Measurements from ENCODE around the gene BIK. TPM values are rescaled to one million over a fixed set of nuclear protein-coding genes. Genes with fewer than 3 reads are reported as not detected.
A peak's percentile ranks its signal among the peaks of the same experiment; 100 is the strongest.

Gene BIK
- total RNA-seq, 2 experiments from 2014 or later, result 0.64 to 1.8 TPM

DNA sequence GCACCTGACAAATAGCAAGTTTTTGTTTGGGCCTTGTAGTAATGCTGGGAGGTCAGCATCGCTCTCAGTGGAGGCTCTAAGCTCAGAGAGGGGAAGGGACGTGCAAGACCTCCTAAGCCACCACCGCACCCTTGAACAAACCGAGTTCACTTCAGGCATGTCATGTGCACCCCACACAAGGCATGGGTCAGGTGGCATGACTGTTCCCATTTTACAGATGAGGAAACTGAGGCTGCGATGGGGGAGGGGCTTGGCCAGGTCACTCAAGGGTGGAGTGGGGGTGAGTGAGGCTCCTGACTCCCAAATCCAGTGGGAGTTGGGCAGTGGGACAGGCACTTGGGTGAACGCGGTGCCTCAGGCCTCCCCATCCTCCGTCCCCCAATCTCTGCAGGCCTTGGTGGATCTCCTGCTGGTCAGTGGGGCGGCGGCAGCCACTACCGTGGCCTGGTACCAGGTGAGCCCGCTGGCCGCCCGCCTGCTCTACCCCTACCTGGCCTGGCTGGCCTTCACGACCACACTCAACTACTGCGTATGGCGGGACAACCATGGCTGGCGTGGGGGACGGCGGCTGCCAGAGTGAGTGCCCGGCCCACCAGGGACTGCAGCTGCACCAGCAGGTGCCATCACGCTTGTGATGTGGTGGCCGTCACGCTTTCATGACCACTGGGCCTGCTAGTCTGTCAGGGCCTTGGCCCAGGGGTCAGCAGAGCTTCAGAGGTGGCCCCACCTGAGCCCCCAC lies 52.0 kb downstream of the BIK start:
- ATAC-seq (ENCODE audit: low read depth), result no peak
- Mint-ChIP-seq H3K4me1 (peaks cover 2% of the 10 kb centered on the region), H3K4me3 (no peak overlapping the region), H3K27ac (no peak overlapping the region), H3K27me3 (no peaks in the 10 kb centered on the region), H3K36me3 (no peaks in the 10 kb centered on the region), H3K9me3 (no peaks in the 10 kb centered on the region)
- DNase-seq, result no peak
- POLR2A ChIA-PET, result no interaction called here

DNA sequence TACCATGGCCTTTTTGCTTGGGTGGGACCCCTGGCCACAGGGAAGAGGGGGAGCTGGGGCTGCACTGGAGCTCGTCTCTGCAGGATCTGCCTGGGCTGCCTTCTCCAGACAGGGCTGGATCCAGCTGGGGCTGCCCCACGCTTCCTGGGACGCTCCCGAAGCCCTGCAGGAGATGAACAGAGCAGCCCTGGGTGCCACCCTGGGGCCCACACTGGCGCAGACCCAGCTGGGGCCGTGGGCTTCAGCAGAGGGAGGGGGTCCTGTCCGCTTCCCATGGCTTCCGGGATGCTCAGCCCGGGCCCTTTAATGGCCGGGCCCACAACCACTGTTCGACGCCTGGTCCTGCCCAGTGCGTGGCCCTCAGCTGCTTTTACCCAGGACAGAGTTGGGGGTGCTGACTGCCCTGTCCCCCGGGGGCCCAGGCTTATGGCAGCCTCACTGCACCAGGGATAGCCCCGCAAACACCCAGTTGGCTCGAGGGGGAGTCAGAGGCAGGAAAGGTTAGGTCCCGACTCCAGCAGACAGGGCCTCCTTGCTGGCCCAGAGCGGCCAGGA lies 52.8 kb downstream of the BIK start:
- Mint-ChIP-seq H3K27ac (no peak overlapping the region), H3K36me3 (no peaks in the 10 kb centered on the region), H3K27me3 (no peaks in the 10 kb centered on the region), H3K4me1 (peaks cover 2% of the 10 kb centered on the region), H3K4me3 (no peak overlapping the region), H3K9me3 (no peaks in the 10 kb centered on the region)
- POLR2A ChIA-PET, result no interaction called here
- DNase-seq, result no peak
- ATAC-seq (ENCODE audit: low read depth), result no peak

DNA sequence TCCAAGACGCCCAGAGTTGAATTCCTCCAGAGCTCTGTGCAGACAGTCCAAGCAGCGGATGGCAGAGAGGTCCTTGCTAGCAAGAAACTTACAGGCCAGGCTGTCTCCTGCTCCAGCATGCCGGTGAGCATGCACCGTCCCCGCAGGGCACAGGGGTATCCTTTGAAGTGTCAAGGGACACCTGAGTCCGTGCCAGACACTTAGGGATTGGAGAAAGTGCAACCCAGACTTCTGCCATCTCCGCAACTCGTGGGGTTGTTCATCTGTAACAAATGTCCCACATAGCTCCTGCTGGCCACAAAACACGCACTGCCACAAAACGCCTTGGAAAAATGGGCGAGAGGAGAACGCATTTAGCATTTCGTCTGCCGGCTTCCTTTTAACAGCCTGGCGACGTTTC lies 54.1 kb downstream of the BIK start:
- ATAC-seq (ENCODE audit: low read depth), result no peak
- DNase-seq, result no peak
- POLR2A ChIA-PET, result no interaction called here
- no peak overlapping the region for H3K27ac Mint-ChIP-seq
- H3K9me3 Mint-ChIP-seq, result no peaks in the 10 kb centered on the region
- no peak overlapping the region for H3K4me3 Mint-ChIP-seq
- H3K4me1 Mint-ChIP-seq, result peaks cover 2% of the 10 kb centered on the region
- no peaks in the 10 kb centered on the region for H3K36me3 Mint-ChIP-seq
- no peaks in the 10 kb centered on the region for H3K27me3 Mint-ChIP-seq

DNA sequence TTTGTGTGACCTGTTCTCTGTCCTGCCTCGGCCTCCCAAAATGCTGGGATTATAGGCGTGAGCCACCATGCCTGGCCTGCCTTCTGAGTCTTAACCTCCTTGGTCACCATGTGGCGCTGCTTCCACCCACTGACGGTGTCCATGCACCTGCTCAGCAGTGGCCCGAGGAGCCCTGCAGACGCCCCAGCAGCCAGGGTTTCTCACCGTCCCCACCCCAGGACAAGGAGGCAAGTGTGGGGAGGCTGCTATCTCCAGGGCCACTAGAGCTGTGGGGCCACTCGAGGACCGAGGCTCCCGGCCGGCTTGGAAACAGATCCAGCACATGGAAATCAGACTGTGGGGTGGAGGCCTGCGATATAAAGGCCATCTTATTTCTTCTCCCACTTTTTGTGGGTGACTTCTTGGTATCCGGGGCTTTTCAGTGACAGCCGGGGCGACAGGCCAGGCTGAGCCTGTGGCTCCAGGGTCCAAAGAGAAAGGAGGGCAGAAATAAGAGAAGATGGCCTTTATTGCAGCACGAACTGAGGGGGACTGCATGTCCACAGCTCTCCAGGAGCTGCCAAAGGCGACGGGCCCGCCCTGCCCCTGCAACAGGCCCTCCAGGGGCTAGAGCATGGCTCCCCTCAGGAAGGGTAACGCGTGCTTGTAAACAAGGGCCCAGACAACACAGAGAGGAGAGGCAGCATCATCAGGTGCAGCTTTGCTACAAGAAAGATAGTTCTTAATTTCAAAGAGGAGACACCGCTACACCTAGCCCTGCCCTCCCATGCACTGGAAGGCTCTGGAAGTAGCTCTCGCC lies 55.8 kb downstream of the BIK start:
- Mint-ChIP-seq H3K27ac (no peak overlapping the region), H3K4me3 (no peak overlapping the region), H3K36me3 (no peaks in the 10 kb centered on the region), H3K27me3 (no peaks in the 10 kb centered on the region), H3K4me1 (peaks cover 6% of the 10 kb centered on the region), H3K9me3 (no peaks in the 10 kb centered on the region)
- POLR2A ChIA-PET, result no interaction called here
- no peak for ATAC-seq (ENCODE audit: low read depth)
- DNase-seq, result no peak

DNA sequence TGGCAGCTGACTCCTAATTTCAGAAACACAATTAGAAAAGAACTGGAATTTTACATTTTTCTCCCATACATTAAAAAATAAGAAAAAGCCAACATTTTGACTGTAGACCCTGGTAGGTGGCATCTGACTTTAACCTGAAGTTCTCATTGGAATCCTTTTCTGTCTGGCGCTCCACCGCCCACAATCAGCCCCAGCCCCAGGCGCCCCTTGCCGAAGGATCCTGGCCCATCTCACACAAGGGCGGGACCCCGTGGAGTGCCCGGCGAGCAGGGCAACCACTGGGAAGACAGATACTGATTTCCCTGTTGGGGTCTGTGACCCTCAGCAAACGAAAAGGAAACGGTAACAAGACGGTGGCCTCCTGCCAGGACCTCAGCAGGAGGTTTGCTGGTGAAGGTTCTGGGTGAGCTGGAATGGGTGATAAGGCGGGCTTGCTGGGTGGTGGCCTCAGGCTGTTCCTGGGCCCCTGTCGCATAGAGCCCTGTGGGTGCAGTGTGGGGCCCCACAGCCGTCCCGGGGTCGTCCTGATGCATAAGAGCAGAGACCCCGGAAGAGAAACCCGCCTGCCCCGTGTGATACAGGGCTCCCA lies 56.5 kb downstream of the BIK start:
- Mint-ChIP-seq H3K27me3 (no peaks in the 10 kb centered on the region), H3K36me3 (no peaks in the 10 kb centered on the region), H3K27ac (no peak overlapping the region), H3K4me1 (peaks cover 7% of the 10 kb centered on the region), H3K9me3 (no peaks in the 10 kb centered on the region), H3K4me3 (no peak overlapping the region)
- DNase-seq (no peak), ATAC-seq (ENCODE audit: low read depth) (no peak)
- POLR2A ChIA-PET, result no interaction called here

DNA sequence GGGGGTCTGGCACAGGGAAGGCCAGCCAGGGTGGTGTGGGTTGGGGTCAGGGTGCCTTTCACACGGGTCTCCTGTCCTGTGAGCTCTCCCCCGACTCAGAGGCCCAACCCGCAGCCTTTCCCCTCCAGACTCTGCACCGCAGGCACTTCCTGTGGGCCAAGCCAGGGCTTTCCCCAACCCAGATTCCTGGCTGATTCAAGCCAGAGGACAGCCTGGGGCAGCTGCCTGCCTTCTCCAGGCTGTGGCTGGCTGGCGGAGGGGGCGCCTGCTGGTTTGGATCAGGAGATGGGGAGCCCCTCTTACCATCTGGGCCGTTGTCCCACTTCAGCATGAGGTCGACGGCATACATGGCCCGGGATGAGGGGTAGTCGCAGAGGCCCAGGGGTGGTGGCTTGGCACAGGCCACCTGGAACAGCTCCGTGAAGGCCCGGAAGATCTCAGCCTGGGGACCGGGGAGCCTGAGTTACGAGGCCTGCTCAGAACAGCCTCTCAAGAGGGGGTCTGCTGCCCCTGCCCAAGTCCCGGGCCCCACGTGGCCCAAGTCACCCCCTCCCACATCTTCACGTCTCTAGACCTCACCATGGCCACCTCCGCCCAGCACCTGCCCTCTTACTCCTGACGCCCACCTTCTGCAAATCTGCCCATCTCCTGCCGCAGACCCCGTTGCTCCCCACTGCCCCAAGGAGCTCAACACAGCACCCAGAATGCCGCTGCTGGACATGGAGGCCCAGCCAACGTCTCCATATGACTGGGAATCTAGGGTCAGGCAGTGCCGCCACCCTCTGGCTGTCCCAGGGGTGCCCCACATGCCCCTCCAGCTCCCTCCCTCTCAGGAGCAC lies 58.1 kb downstream of the BIK start:
- peaks cover 7% of the 10 kb centered on the region for H3K4me1 Mint-ChIP-seq
- ATAC-seq (ENCODE audit: low read depth), result no peak
- H3K27me3 Mint-ChIP-seq, result no peaks in the 10 kb centered on the region
- POLR2A ChIA-PET, result no interaction called here
- H3K36me3 Mint-ChIP-seq, result peaks cover 2% of the 10 kb centered on the region
- H3K27ac Mint-ChIP-seq, result no peak overlapping the region
- H3K4me3 Mint-ChIP-seq, result no peak overlapping the region
- no peak for DNase-seq
- H3K9me3 Mint-ChIP-seq, result no peaks in the 10 kb centered on the region

DNA sequence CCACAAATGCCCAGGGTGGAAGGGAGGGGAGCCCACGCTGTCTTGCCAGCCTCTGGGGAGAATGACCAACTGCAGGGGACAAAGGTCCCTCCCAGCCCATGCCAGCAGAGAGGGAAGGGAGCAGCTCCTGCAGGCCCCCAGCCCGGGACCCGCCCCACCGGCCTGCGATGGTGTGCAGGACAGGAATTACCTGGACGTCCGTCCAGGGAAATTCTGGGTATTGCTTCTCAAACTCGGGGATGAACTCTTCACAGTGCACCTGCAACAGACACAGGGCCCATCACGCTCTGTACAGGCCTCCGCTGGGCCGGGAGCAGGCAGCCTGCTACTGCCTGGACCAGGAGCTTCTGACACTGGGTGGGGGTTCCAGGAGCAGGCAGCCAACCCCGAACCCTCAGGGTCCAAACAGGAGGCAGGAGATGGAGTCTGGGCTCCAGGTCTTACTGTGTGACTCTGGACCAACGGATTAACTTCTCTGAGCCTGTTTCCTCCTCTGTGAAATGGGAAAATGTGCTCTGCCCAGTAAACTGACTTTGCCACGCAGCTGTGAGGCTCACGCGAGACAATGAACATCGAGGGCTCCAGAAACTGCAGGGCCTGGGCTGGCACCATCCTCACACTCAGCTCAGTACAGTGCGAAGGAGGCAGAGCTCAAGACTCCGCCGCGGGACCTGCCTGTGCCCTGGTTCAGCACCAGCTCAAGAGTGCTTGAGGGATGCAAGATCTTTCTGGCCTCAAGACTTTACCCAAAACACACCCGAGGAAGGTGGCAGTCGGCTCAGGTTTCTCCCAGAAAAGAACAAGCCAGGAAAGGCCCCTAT lies 59.0 kb downstream of the BIK start:
- POLR2A ChIA-PET, result no interaction called here
- DNase-seq (no peak), ATAC-seq (ENCODE audit: low read depth) (no peak)

DNA sequence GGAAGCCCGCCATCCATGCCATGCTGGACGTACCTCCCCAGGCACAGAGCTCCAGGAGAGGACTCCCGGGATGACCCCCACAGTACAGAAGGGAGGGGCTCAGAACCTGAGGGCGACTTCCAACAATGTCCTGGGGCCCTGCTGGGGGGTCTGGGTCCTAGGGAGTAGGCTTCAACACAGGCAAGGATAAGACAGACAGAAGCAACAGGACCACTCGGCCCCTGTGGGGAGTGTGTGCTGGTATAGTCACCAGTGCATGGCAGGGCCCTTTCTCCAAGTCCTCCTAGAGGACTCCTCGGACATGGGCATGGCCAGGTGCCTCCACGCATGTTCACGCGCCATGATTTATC lies 59.6 kb downstream of the BIK start:
- H3K9me3 Mint-ChIP-seq, result no peaks in the 10 kb centered on the region
- peaks cover 2% of the 10 kb centered on the region for H3K36me3 Mint-ChIP-seq
- no peak overlapping the region for H3K27ac Mint-ChIP-seq
- POLR2A ChIA-PET, result interaction anchor here (0.5 kb wide), 1 partner anchor 23 kb away, joined by 3 read pairs; no protein-coding TSS in a partner anchor
- ATAC-seq (ENCODE audit: low read depth) (no peak), DNase-seq (no peak)
- no peaks in the 10 kb centered on the region for H3K27me3 Mint-ChIP-seq
- no peak overlapping the region for H3K4me3 Mint-ChIP-seq
- peaks cover 6% of the 10 kb centered on the region for H3K4me1 Mint-ChIP-seq

More for the DNA sequence above, 59.0 kb downstream of the BIK start:
- Mint-ChIP-seq H3K4me1 (peaks cover 6% of the 10 kb centered on the region), H3K27ac (no peak overlapping the region), H3K9me3 (no peaks in the 10 kb centered on the region), H3K27me3 (no peaks in the 10 kb centered on the region), H3K36me3 (peaks cover 2% of the 10 kb centered on the region), H3K4me3 (no peak overlapping the region)

DNA sequence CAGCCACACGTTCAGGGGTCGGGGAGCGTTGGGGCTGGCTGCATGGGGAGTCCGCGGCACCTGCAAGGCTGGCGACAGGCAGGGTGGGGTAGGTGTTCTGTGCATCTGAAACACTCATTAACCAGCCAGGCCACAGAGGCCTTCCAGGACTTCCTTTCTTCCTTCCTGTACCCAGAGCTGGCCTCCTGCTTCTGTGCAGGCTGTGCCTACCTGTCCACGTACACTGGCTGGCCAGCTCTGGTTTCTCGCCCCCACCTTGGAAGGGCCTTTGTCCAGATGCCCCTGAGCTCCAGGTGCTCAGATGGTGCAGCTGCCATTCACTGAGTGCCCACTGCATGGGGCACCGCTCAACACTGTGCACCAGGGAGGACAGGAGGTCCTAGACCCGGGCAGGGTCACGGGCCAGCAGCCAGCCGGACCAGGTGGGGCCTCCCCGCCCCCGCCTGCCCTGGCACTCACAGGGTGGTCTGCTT lies 60.5 kb downstream of the BIK start:
- H3K36me3 Mint-ChIP-seq, result peaks cover 3% of the 10 kb centered on the region
- no peak for DNase-seq
- H3K9me3 Mint-ChIP-seq, result no peaks in the 10 kb centered on the region
- peaks cover 6% of the 10 kb centered on the region for H3K4me1 Mint-ChIP-seq
- peak overlapping the region; percentile 56 for H3K27ac Mint-ChIP-seq
- no peak for ATAC-seq (ENCODE audit: low read depth)
- POLR2A ChIA-PET, result no interaction called here
- no peak overlapping the region for H3K4me3 Mint-ChIP-seq
- no peaks in the 10 kb centered on the region for H3K27me3 Mint-ChIP-seq

DNA sequence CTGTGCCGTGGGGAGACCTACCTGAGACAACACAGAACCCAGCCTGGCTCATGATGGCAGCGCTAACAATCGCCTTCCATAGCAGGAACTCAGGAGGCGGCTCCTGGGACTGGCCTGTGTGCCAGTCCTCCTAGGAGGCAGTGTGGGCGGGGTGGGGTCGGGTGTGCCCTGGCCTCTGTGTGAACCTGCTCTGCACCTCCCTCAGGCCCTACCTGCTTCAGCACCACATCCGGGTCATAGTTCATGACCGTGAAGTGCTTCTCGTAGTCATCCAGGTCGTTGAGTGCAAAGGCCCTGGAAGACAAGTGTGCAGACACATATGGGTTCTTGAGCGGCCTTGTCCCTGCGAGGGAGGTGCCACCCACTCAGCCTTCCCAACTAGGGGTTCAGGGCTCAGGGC lies 61.1 kb downstream of the BIK start:
- POLR2A ChIA-PET, result no interaction called here
- ATAC-seq (ENCODE audit: low read depth) (no peak), DNase-seq (no peak)
- Mint-ChIP-seq H3K27ac (peak overlapping the region; percentile 45), H3K4me1 (peaks cover 6% of the 10 kb centered on the region), H3K9me3 (no peaks in the 10 kb centered on the region), H3K4me3 (no peak overlapping the region), H3K27me3 (no peaks in the 10 kb centered on the region), H3K36me3 (peaks cover 5% of the 10 kb centered on the region)

DNA sequence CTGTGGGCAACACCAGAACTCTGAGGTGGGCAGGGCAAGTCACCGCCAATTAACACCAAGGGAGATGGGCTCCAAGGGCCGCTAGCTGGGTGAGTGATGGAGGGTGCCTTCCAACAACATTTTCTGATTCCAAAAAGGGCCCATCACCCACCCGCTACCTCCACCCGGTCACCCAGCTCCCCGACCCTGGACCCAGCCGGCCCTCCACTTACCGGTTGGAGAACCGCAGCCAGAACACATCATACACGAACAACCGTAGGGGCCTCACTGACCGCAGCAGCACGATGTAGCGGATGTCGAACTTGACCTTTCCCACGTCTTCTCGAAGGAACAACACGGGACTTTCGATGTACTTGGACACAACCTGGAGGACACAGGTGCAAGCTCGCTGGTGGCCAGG lies 61.6 kb downstream of the BIK start:
- no peak for ATAC-seq (ENCODE audit: low read depth)
- Mint-ChIP-seq H3K36me3 (peaks cover 5% of the 10 kb centered on the region), H3K9me3 (no peaks in the 10 kb centered on the region), H3K4me1 (peaks cover 6% of the 10 kb centered on the region), H3K27me3 (no peaks in the 10 kb centered on the region), H3K27ac (no peak overlapping the region), H3K4me3 (no peak overlapping the region)
- POLR2A ChIA-PET, result no interaction called here
- DNase-seq, result no peak

DNA sequence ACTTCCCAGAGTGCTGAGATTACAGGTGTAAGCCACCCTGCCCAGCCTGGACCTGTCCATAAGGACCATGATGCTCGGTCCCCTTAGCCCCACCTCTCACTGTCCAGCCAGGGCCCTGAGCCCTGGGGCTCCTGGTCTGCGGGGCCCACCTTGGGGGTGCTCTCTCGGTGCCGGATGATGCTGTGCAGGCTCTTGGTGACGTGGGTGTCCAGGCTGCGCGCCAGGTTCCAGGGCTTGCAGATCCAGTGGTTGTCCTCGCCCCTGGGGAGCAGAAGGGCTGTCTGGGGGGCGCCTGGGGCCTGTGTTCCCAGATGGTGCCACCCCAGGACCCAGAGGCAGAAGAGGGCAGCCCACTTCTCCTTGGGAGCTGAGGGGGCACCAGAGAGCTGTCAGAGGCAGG lies 63.0 kb downstream of the BIK start:
- H3K4me1 Mint-ChIP-seq, result peaks cover 6% of the 10 kb centered on the region
- no peak overlapping the region for H3K4me3 Mint-ChIP-seq

More for the DNA sequence above, 63.0 kb downstream of the BIK start:
- H3K9me3 Mint-ChIP-seq, result no peaks in the 10 kb centered on the region
- no peak overlapping the region for H3K27ac Mint-ChIP-seq
- no peak for ATAC-seq (ENCODE audit: low read depth)
- no peaks in the 10 kb centered on the region for H3K27me3 Mint-ChIP-seq
- DNase-seq, result no peak
- H3K36me3 Mint-ChIP-seq, result peaks cover 9% of the 10 kb centered on the region
- POLR2A ChIA-PET, result no interaction called here
